DMS153 treated with DMSO at 0.1 percent for 48 hours (cell line): Measurements from ENCODE around the gene NOL12.

Experiments used
- DNase-seq: peaks from one replicate; lab custom pipeline; 2025; ENCODE audit not compliant: unreplicated experiment; lab: John Stamatoyannopoulos, UW

Gene NOL12

GRCh38 chr22:37742376-37743171 is 56.4 kb downstream of the NOL12 start:
- no peak for DNase-seq
